ENCODE measurements around the gene KIF7.

KIF7 gene, protein sequence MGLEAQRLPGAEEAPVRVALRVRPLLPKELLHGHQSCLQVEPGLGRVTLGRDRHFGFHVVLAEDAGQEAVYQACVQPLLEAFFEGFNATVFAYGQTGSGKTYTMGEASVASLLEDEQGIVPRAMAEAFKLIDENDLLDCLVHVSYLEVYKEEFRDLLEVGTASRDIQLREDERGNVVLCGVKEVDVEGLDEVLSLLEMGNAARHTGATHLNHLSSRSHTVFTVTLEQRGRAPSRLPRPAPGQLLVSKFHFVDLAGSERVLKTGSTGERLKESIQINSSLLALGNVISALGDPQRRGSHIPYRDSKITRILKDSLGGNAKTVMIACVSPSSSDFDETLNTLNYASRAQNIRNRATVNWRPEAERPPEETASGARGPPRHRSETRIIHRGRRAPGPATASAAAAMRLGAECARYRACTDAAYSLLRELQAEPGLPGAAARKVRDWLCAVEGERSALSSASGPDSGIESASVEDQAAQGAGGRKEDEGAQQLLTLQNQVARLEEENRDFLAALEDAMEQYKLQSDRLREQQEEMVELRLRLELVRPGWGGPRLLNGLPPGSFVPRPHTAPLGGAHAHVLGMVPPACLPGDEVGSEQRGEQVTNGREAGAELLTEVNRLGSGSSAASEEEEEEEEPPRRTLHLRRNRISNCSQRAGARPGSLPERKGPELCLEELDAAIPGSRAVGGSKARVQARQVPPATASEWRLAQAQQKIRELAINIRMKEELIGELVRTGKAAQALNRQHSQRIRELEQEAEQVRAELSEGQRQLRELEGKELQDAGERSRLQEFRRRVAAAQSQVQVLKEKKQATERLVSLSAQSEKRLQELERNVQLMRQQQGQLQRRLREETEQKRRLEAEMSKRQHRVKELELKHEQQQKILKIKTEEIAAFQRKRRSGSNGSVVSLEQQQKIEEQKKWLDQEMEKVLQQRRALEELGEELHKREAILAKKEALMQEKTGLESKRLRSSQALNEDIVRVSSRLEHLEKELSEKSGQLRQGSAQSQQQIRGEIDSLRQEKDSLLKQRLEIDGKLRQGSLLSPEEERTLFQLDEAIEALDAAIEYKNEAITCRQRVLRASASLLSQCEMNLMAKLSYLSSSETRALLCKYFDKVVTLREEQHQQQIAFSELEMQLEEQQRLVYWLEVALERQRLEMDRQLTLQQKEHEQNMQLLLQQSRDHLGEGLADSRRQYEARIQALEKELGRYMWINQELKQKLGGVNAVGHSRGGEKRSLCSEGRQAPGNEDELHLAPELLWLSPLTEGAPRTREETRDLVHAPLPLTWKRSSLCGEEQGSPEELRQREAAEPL (N-terminal part only)

DNA sequence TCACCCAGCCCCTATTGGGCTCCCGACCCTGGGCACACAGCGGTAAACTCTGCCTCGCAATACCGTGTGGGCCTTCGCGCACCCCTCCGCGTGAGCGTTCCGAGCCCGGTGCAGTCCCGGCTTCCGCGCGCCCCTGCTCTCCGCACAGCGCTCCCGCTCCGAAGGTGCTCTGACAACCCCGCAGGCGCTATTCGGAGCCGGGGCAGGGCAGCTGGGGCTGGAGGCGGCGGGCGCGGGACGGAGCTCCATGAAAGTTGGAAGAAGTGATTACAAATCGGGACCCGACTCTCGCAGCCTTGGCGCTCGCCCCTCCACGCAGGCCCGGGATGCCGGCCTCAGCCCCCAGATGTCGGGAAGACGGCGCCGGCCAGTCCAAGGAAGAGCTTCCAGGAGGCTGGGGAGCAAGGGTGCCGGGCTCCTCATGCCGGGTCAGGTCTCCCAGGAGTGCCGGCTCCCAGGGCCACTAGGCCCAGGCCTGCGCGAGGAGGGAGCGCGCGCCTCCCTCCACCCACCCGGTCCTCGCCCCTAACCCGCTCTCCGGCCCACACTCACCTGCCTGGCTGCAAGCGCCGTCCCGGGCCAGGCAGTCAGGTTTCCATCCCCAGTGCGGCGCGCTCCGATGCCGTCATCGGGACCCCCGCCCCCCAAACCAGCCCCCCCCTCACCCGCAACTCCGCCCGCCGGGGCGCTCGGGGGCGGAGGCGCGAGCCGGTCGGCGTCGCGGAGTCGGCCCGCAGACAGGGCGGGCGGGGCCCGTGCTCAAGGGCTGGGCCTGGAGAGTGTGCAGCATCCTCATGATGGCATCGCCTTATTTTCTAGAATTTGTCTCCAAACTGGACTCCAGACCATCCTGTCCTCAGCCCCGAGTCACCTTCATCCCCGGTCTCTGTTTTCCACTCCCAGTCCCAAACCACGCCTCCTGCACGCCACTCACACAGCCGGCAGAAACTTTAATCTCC lies at the start of gene KIF7:
Gene KIF7, minus strand, starts transcription at position 621 of the 959 bp plus-strand sequence. CDS start 2,537 bp downstream, outside the sequence.
- DNase-seq (ENCODE audit: low read depth): peak; percentile 13
- H3K4me3 ChIP-seq (ENCODE audit: low read depth, low read length): peak within 1 kb of the TSS; percentile 76
- in situ Hi-C loops (cut with HindIII; ENCODE audit: low sequenced_read_pairs): no loop called here
- TF ChIP-seq, protein P1, sequence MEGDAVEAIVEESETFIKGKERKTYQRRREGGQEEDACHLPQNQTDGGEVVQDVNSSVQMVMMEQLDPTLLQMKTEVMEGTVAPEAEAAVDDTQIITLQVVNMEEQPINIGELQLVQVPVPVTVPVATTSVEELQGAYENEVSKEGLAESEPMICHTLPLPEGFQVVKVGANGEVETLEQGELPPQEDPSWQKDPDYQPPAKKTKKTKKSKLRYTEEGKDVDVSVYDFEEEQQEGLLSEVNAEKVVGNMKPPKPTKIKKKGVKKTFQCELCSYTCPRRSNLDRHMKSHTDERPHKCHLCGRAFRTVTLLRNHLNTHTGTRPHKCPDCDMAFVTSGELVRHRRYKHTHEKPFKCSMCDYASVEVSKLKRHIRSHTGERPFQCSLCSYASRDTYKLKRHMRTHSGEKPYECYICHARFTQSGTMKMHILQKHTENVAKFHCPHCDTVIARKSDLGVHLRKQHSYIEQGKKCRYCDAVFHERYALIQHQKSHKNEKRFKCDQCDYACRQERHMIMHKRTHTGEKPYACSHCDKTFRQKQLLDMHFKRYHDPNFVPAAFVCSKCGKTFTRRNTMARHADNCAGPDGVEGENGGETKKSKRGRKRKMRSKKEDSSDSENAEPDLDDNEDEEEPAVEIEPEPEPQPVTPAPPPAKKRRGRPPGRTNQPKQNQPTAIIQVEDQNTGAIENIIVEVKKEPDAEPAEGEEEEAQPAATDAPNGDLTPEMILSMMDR (IDR thresholded peaks at IDR 0.05; ENCODE audit: low read depth, low read length, missing control alignments): no peak

DNA sequence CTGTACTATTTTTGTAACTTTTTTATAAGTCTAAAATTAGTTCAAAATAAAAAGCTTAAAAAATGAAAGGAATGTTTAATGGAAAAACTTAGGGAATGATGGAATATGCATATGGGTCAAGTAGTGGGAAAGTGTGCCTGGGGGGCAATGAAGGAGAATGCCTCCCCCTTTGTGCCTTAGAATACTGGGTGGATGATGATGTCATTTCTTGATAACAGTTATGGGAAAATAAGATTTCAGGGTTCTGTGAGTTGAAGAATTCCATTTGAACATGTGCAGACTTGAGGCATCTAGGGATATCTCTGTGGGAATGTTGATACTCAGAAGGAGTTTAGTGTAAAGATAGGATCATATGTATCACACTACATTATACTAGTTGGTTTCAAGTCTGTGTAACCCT lies 49.1 kb upstream of the KIF7 start:
- TF ChIP-seq, protein P1 (IDR thresholded peaks at IDR 0.05; ENCODE audit: low read depth, low read length, missing control alignments): no peak
- DNase-seq (ENCODE audit: low read depth): no peak
- in situ Hi-C loops (cut with HindIII; ENCODE audit: low sequenced_read_pairs): no loop called here
- no peak overlapping the region for H3K4me3 ChIP-seq (ENCODE audit: low read depth, low read length)

DNA sequence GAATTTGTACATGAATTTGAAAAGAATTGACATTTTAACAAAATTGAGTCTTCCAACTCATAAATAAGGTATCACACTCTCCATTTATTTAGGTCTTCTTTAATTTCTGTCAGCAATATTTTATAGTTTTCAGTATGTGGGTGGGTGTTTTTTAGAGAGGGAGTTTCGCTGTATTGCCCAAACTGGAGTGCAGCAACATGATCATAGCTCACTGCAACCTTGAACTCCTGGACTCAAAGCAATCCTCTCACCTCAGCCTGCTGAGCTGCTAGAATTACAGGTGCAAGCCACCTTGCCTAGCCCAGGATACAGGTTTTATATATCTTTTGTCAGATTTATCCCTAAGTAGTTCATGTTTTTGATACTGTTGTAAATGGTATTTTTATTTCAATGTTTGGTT lies 39.9 kb upstream of the KIF7 start:
- TF ChIP-seq, protein P1 (IDR thresholded peaks at IDR 0.05; ENCODE audit: low read depth, low read length, missing control alignments): no peak
- no peak overlapping the region for H3K4me3 ChIP-seq (ENCODE audit: low read depth, low read length)
- DNase-seq (ENCODE audit: low read depth): no peak
- in situ Hi-C loops (cut with HindIII; ENCODE audit: low sequenced_read_pairs): no loop called here

DNA sequence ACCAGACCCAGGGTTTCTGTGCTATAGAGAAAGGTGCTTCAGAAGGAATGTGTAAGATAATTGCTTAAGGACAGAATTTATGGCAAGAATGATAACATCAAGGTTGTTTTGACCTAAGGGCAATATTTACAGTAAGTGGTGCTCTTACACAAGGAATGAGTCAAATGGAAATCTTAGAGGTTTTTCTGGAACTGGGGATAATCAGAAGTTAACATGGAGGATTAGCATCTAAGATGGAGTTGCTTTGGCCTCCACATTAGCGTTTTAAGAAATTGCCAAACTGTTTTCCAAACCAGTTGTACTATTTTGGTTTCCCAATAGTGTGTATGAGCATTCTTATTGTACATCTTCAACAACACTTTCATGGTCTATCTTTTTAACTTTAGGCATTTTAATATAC lies 38.4 kb upstream of the KIF7 start:
- in situ Hi-C loops (cut with HindIII; ENCODE audit: low sequenced_read_pairs): no loop called here
- no peak overlapping the region for H3K4me3 ChIP-seq (ENCODE audit: low read depth, low read length)
- DNase-seq (ENCODE audit: low read depth): no peak
- TF ChIP-seq, protein P1 (IDR thresholded peaks at IDR 0.05; ENCODE audit: low read depth, low read length, missing control alignments): no peak

DNA sequence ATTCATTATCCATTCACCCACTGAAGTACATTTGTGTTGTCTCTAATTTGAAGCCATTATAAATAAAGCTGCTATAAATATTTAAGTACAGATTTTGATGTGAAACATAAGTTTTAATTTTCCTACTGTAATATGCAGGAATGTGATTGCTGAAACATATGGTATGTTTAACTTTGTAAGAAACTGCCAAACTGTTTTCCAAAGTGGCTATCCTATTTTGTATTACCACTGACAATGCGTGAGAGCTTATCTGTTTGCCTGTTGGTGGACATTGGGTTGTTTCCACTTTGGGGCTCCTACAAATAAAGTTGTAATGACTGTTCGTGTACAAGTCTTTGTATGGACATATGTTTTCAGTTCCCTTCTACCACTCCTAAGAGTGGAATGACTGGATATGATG lies 37.8 kb upstream of the KIF7 start:
- TF ChIP-seq, protein P1 (IDR thresholded peaks at IDR 0.05; ENCODE audit: low read depth, low read length, missing control alignments): no peak
- H3K4me3 ChIP-seq (ENCODE audit: low read depth, low read length): no peak overlapping the region
- in situ Hi-C loops (cut with HindIII; ENCODE audit: low sequenced_read_pairs): no loop called here
- no peak for DNase-seq (ENCODE audit: low read depth)

All from astrocyte of the cerebellum (primary cell).